Naive B cell (primary cell): ENCODE results near the gene ALDH1L2. TPM values are rescaled to one million over a fixed set of nuclear protein-coding genes. Genes with fewer than 3 reads are reported as not detected.

Experiments
- ATAC-seq, 2 donors: fragments of 150-1000 bp; cut with Tn5 transposase; 2 replicates each; pipeline ENCODE4 v1.10.0; 2021; ENCODE audit warnings: low read depth in 2 of 2, mild to moderate bottlenecking in 2 of 2, moderate library complexity in 2 of 2
- DNase-seq: peaks from one replicate; pipeline ENCODE4 v3.0.0; 2022
- H3K27ac Mint-ChIP-seq, 6 donors: one replicate each; pipeline ENCODE4 v1.8.0; 2020 to 2022; ENCODE audit warnings: mild to moderate bottlenecking in 6 of 6, mixed read lengths in 6 of 6, moderate library complexity in 5 of 6, inconsistent platforms in 2 of 6
- H3K27me3 Mint-ChIP-seq, 3 donors: one replicate each; pipeline ENCODE4 v1.8.0; 2021 to 2022; ENCODE audit warnings: mixed read lengths in 3 of 3, mild to moderate bottlenecking in 1 of 3
- H3K36me3 Mint-ChIP-seq, 2 donors: one replicate each; pipeline ENCODE4 v1.8.0; 2020 to 2022; ENCODE audit warnings: mixed read lengths in 2 of 2, inconsistent platforms in 1 of 2, mild to moderate bottlenecking in 1 of 2
- H3K4me1 Mint-ChIP-seq, 3 donors: one replicate each; pipeline ENCODE4 v1.8.0; 2020 to 2022; ENCODE audit warnings: mixed read lengths in 3 of 3, inconsistent platforms in 1 of 3, mild to moderate bottlenecking in 1 of 3, moderate library complexity in 1 of 3
- H3K4me3 Mint-ChIP-seq, 8 donors: one replicate each; pipeline ENCODE4 v1.8.0; 2020 to 2022; ENCODE audit warnings: mild to moderate bottlenecking in 8 of 8, mixed read lengths in 8 of 8, moderate library complexity in 8 of 8, inconsistent platforms in 2 of 8
- H3K9me3 Mint-ChIP-seq, 7 donors: one replicate each; pipeline ENCODE4 v1.8.0; 2020 to 2022; ENCODE audit warnings: mixed read lengths in 7 of 7, mild to moderate bottlenecking in 5 of 7, inconsistent platforms in 2 of 7, moderate library complexity in 1 of 7
- polyA plus RNA-seq, 6 donors: library from polyadenylated mRNA; unstranded; fragments of 300-500 nt; fragmentation: Illumina TruSeq; gene quantifications; one replicate each; pipeline ENCODE4 v1.2.3, GENCODE V29; 2021; ENCODE audit warnings: low read depth in 6 of 6

Gene ALDH1L2
- polyA plus RNA-seq, 6 donors from 2014 or later: not detected

DNA sequence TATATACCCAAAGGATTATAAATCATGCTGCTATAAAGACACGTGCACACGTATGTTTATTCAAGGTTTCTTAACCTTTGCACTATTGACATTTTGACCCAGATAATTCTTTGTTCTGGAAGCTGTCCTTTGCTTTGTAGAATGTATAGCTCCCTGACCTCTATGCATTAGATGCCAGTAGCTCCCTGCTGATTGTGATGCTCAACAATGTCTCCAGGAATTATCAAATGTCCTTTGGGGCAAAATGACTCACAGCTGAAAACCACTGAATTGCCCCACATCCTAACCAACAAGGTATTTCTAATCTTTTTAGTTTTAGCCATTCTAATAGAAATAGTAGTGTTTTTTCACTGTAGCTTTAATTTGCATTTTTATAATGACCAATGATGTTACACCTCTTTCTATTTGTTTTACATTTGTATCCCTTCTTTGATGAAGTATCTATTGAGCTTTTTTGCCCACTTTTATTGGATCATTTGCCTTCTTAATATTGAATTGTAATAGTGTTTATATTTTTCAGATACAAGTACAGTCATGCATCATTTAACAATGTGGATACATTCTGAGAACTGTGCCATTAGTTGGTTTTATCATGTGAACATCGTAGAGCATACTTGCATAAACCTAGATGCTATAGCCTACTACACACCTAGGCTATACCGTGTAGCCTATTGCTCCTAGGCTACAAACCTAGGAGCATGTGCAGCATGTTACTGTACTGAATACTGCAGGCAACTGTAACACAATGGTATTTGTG, 108.5 kb downstream of the ALDH1L2 start:
- H3K9me3 Mint-ChIP-seq: no peaks in the 10 kb centered on the region
- ATAC-seq (no peak), DNase-seq (no peak)
- no peaks in the 10 kb centered on the region for H3K27me3 Mint-ChIP-seq
- H3K4me1 Mint-ChIP-seq: peaks cover 14 to 36% (median 16%) of the 10 kb centered on the region in 3 donors
- H3K4me3 Mint-ChIP-seq: no peak overlapping the region
- no peaks in the 10 kb centered on the region for H3K36me3 Mint-ChIP-seq
- peak overlapping the region in 3 of 6 donors; percentile 61 to 95 (median 91) for H3K27ac Mint-ChIP-seq

DNA sequence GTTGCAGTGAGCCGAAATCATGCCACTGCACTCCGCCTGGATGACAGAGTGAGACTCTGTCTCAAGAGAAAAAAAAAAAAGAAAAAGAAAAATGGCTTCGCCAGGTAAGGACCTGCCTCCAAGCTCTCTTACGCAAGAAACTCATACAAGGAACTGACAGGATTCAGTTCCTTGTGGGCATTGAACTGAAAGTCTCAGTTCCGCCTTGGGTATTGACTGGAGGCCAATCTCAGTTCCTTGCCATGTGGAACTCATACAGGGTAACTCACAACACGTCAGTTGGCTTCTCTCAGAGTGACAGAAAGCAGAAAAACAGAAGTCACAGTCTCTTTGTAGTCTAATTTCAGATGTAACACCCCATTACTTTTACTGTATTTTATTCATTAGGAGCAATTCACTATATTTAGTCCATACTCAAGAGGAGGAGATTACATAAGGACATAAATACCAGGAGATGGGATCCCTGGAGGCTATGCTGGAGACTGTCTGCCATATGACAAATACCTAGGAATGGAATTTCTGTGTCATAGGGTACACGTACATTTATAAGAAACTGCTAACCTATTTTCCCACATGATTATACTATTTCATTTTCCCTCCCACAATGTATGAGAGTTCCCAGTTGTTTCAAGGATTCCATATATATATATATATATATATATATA, 109.5 kb downstream of the ALDH1L2 start:
- Mint-ChIP-seq H3K4me1 (peaks cover 14 to 36% (median 16%) of the 10 kb centered on the region in 3 donors), H3K36me3 (no peaks in the 10 kb centered on the region), H3K4me3 (peak overlapping the region in 6 of 8 donors; percentile 1 to 54 (median 47)), H3K27me3 (no peaks in the 10 kb centered on the region), H3K9me3 (no peaks in the 10 kb centered on the region), H3K27ac (peak overlapping the region; percentile 84 to 95 (median 92))
- DNase-seq: peak; percentile 85
- ATAC-seq: peak; percentile 99 to 100

DNA sequence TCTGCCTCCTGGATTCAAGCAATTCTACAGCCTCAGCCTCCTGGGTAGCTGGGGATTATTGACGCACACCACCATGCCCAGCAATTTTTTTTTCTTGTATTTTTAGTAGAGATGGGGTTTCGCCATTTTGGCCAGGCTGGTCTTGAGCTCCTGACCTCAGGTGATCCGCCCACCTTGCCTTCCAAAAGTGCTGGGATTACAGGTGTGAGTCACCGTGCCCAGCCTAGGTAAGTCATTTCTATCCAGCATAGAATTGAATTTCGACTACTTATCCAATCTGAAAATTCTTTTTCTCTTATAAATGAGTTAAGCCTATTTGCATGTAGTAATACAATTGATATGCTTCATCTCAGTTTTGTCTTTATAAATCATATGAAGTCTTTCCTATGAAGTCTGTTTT, 111.0 kb downstream of the ALDH1L2 start:
- H3K36me3 Mint-ChIP-seq: no peaks in the 10 kb centered on the region
- H3K4me1 Mint-ChIP-seq: peaks cover 20 to 36% (median 24%) of the 10 kb centered on the region in 3 donors
- H3K27me3 Mint-ChIP-seq: no peaks in the 10 kb centered on the region
- H3K27ac Mint-ChIP-seq: peak overlapping the region in 3 of 6 donors; percentile 21 to 91 (median 37)
- H3K9me3 Mint-ChIP-seq: no peaks in the 10 kb centered on the region
- ATAC-seq (no peak), DNase-seq (no peak)
- peak overlapping the region in 1 of 8 donors; percentile 59 for H3K4me3 Mint-ChIP-seq

DNA sequence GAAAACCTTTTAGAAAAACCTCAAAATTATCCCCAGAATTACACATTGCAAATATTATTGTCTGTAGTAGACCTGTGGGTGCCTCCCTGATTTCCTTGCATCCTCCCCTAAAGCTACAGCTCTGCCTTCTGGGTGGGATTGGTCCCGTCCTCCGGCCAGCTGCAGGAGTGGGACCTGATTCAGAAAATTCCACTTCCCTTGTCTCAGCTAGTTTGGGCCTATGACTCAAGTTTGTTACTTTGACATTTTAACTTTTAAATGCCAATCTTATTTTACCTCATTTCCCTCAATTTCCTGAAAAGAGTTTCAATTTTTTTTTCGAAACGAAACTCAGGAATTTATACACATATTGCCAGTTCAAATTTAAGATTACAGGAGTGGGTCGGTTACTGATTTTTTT, 113.0 kb downstream of the ALDH1L2 start:
- H3K9me3 Mint-ChIP-seq: no peaks in the 10 kb centered on the region
- H3K4me3 Mint-ChIP-seq: no peak overlapping the region
- H3K27me3 Mint-ChIP-seq: no peaks in the 10 kb centered on the region
- DNase-seq: no peak
- H3K36me3 Mint-ChIP-seq: no peaks in the 10 kb centered on the region
- peaks cover 19 to 30% (median 26%) of the 10 kb centered on the region in 3 donors for H3K4me1 Mint-ChIP-seq
- ATAC-seq: no peak
- no peak overlapping the region for H3K27ac Mint-ChIP-seq

Other genes starting within 250 kb of the ALDH1L2 start
- 1 to 10 TPM in 4 of 6 donors, under 1 TPM in 2; 0.29 to 5.3 (median 1.3) TPM for gene SLC41A2, start 126.2 kb downstream of the ALDH1L2 start, polyA plus RNA-seq
- gene NOPCHAP1, start 98.1 kb downstream of the ALDH1L2 start, polyA plus RNA-seq: 10 to 100 TPM; 15.5 to 21.9 (median 17.5) TPM
- gene WASHC4, start 23.3 kb upstream of the ALDH1L2 start, polyA plus RNA-seq: 100 to 1,000 TPM in 4 of 6 donors, 10 to 100 TPM in 2; 84.7 to 131 (median 125) TPM
- gene APPL2, start 151.7 kb upstream of the ALDH1L2 start, polyA plus RNA-seq: 10 to 100 TPM; 13.2 to 18.0 (median 14.7) TPM
- 10 to 100 TPM; 10.9 to 56.4 (median 29.5) TPM for gene C12orf75, start 246.2 kb upstream of the ALDH1L2 start, polyA plus RNA-seq